Cardiac fibroblast (primary cell): ENCODE measurements around the gene SETBP1.

Source experiments
- DNase-seq, 2 donors: peaks; one replicate each; pipeline versions ENCODE4 v3.0.0 to v3.0.0-alpha.2; 2010; ENCODE audit warnings: low read depth in 2 of 2
- H3K4me3 ChIP-seq, 2 donors: replicated peaks in 1 of 2; 1 replicate in 1 of 2; 2 replicates in 1 of 2; pipeline ENCODE4 v1.5.1; 2011; ENCODE audit warnings: low read depth in 2 of 2, low read length in 2 of 2, mild to moderate bottlenecking in 2 of 2, moderate library complexity in 1 of 2
- TF ChIP-seq, protein P1 (sequence below): IDR thresholded peaks from one replicate; pipeline ENCODE4 v1.5.1; 2011; ENCODE audit warnings: low read depth, mild to moderate bottlenecking, low read length, inconsistent platforms

Gene SETBP1

GRCh38 chr18:44961288-44961995 lies 280.8 kb downstream of the SETBP1 start:
- TF ChIP-seq, protein P1, sequence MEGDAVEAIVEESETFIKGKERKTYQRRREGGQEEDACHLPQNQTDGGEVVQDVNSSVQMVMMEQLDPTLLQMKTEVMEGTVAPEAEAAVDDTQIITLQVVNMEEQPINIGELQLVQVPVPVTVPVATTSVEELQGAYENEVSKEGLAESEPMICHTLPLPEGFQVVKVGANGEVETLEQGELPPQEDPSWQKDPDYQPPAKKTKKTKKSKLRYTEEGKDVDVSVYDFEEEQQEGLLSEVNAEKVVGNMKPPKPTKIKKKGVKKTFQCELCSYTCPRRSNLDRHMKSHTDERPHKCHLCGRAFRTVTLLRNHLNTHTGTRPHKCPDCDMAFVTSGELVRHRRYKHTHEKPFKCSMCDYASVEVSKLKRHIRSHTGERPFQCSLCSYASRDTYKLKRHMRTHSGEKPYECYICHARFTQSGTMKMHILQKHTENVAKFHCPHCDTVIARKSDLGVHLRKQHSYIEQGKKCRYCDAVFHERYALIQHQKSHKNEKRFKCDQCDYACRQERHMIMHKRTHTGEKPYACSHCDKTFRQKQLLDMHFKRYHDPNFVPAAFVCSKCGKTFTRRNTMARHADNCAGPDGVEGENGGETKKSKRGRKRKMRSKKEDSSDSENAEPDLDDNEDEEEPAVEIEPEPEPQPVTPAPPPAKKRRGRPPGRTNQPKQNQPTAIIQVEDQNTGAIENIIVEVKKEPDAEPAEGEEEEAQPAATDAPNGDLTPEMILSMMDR: no peak
- H3K4me3 ChIP-seq: no peak overlapping the region
- DNase-seq: no peak

GRCh38 chr18:44967599-44967998 lies 286.9 kb downstream of the SETBP1 start:
- DNase-seq: no peak
- TF ChIP-seq, protein P1: no peak
- H3K4me3 ChIP-seq: no peak overlapping the region

DNA sequence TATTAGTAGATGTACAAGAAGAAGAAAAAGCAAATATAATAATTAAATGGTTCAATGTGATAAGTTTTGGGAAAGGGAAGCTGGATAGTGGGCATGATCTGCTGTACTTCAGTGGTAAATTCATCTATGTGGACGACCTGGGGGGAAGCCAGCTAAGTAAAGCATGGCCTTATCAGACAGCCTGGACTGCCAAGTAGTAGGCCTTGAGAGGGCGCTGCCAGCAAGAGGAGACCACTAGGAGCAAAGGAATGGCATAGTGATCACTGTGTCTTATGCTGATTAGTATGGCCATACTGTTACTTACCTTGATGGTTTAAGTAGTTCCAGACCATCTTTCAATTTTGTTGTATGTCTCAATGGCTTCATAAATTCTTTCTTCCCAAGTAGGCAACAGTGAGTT lies 287.6 kb downstream of the SETBP1 start:
- no peak for DNase-seq
- TF ChIP-seq, protein P1: no peak
- H3K4me3 ChIP-seq: no peak overlapping the region

DNA sequence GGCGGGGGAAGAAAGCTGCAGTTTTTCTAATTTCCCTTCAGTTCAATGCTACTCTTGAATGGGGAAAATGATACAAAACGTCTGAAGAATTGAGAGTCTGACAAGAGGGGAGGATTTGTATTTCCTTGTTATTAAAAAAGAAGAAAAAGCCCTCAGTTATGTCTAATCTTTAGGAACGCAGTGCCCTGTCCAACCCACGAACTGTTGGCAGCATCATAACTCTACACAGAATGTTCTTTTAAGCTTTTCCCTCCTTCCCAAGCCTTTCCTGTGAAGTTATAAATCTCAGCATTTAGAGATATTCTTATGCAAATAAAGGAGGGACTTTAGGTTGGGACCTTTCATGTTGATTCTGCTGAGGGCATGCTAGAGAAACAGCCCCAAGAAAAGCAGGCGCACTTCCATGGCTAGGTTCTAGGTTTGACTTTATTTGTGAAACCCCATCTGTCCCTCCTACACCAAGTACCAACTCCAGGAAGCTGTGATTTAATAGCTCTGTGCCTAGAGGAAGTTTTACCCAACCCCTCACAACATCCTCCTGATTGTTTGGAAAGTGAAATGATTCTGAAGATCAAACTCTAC lies 288.6 kb downstream of the SETBP1 start:
- no peak overlapping the region for H3K4me3 ChIP-seq
- peak in 1 of 2 donors; percentile 13 for DNase-seq
- TF ChIP-seq, protein P1: no peak

DNA sequence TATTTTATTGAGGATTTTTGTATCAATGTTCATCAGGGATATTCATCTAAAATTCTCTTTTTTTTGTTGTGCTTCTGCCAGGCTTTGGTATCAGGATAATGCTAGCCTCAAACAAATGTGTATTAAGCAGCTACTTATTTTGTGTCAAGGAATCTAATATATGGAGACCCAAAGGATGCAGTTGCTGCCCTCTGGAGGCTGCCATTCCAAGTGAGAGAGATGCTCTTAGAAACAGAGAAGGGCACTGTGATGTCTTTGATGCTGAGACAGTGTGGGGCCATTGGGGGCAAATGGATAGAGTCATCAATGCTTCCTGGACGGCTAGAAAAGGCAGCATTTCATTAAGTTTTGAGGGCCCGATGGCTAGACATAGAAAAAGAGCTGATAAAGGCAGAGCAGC lies 292.6 kb downstream of the SETBP1 start:
- TF ChIP-seq, protein P1: no peak
- DNase-seq: peak; percentile 17 to 29
- H3K4me3 ChIP-seq: no peak overlapping the region

- no peak overlapping the region for H3K4me3 ChIP-seq
- TF ChIP-seq, protein P1: no peak
- DNase-seq: no peak
Measured at GRCh38 chr18:44974174-44974573, 293.5 kb downstream of the SETBP1 start.
